ENCODE results near the gene DHX8. TPM values are rescaled to one million over a fixed set of nuclear protein-coding genes. Genes with fewer than 3 reads are reported as not detected.
A peak's percentile ranks its signal among the peaks of the same experiment; 100 is the strongest.

The DHX8 gene
- total and polyA plus RNA-seq, 2 donors from 2014 or later: 28.7 to 53.9 TPM

GRCh38 chr17:43463241-43463640 is 20.5 kb upstream of the DHX8 start:
- Histone ChIP-seq H3K4me3 (ENCODE audit: low read length in 3 of 3) (no peak overlapping the region), H3K9me3 (ENCODE audit: control insufficient read depth in 2 of 3, insufficient read depth in 1 of 3, low read length in 3 of 3) (no peaks in the 10 kb centered on the region), H3K9ac (ENCODE audit: low read length in 3 of 3) (no peak overlapping the region), H3K4me1 (ENCODE audit: control insufficient read depth in 2 of 3, insufficient read depth in 2 of 3, low read depth in 1 of 3, low read length in 3 of 3) (peaks cover 0 to 5% (median 0%) of the 10 kb centered on the region in 3 donors), H3K36me3 (ENCODE audit: control insufficient read depth in 2 of 3, insufficient read depth in 3 of 3, low read length in 3 of 3) (no peaks in the 10 kb centered on the region), H3K27me3 (ENCODE audit: control insufficient read depth, insufficient read depth, low read length) (no peaks in the 10 kb centered on the region), H3K27ac (ENCODE audit: low read depth in 2 of 2, low read length in 2 of 2) (no peak overlapping the region)
- intact Hi-C loops (cut with DNase I): no loop called here
- FAIRE-seq: no peak
- no peak for DNase-seq
- no peak for TF ChIP-seq CTCF (IDR thresholded peaks at IDR 0.05; ENCODE audit: borderline replicate concordance, extremely low read depth, insufficient read depth)

- Histone ChIP-seq H3K9me3 (ENCODE audit: control insufficient read depth in 2 of 3, insufficient read depth in 1 of 3, low read length in 3 of 3) (no peaks in the 10 kb centered on the region), H3K27ac (ENCODE audit: low read depth in 2 of 2, low read length in 2 of 2) (no peak overlapping the region), H3K27me3 (ENCODE audit: control insufficient read depth, insufficient read depth, low read length) (no peaks in the 10 kb centered on the region), H3K9ac (ENCODE audit: low read length in 3 of 3) (no peak overlapping the region), H3K4me3 (ENCODE audit: low read length in 3 of 3) (no peak overlapping the region), H3K36me3 (ENCODE audit: control insufficient read depth in 2 of 3, insufficient read depth in 3 of 3, low read length in 3 of 3) (no peaks in the 10 kb centered on the region), H3K4me1 (ENCODE audit: control insufficient read depth in 2 of 3, insufficient read depth in 2 of 3, low read depth in 1 of 3, low read length in 3 of 3) (peaks cover 0 to 10% (median 7%) of the 10 kb centered on the region in 3 donors)
- DNase-seq: no peak
- intact Hi-C loops (cut with DNase I): no loop called here
- no peak for FAIRE-seq
- no peak for TF ChIP-seq CTCF (IDR thresholded peaks at IDR 0.05; ENCODE audit: borderline replicate concordance, extremely low read depth, insufficient read depth)
Observed at GRCh38 chr17:43464046-43464445, 19.7 kb upstream of the DHX8 start.

GRCh38 chr17:43465049-43465448 is 18.7 kb upstream of the DHX8 start:
- DNase-seq: no peak
- intact Hi-C loops (cut with DNase I): no loop called here
- no peak overlapping the region for H3K4me3 ChIP-seq (ENCODE audit: low read length in 3 of 3)
- no peaks in the 10 kb centered on the region for H3K9me3 ChIP-seq (ENCODE audit: control insufficient read depth in 2 of 3, insufficient read depth in 1 of 3, low read length in 3 of 3)
- peaks cover 0 to 12% (median 9%) of the 10 kb centered on the region in 3 donors for H3K4me1 ChIP-seq (ENCODE audit: control insufficient read depth in 2 of 3, insufficient read depth in 2 of 3, low read depth in 1 of 3, low read length in 3 of 3)
- no peak for TF ChIP-seq CTCF (IDR thresholded peaks at IDR 0.05; ENCODE audit: borderline replicate concordance, extremely low read depth, insufficient read depth)
- H3K9ac ChIP-seq (ENCODE audit: low read length in 3 of 3): no peak overlapping the region
- no peak overlapping the region for H3K27ac ChIP-seq (ENCODE audit: low read depth in 2 of 2, low read length in 2 of 2)
- H3K36me3 ChIP-seq (ENCODE audit: control insufficient read depth in 2 of 3, insufficient read depth in 3 of 3, low read length in 3 of 3): no peaks in the 10 kb centered on the region
- no peak for FAIRE-seq
- H3K27me3 ChIP-seq (ENCODE audit: control insufficient read depth, insufficient read depth, low read length): no peaks in the 10 kb centered on the region

GRCh38 chr17:43467981-43468581 is 15.7 kb upstream of the DHX8 start:
- Histone ChIP-seq H3K9me3 (ENCODE audit: control insufficient read depth in 2 of 3, insufficient read depth in 1 of 3, low read length in 3 of 3) (no peaks in the 10 kb centered on the region), H3K27ac (ENCODE audit: low read depth in 2 of 2, low read length in 2 of 2) (peak overlapping the region in 1 of 2 donors; percentile 13), H3K4me3 (ENCODE audit: low read length in 3 of 3) (no peak overlapping the region), H3K4me1 (ENCODE audit: control insufficient read depth in 2 of 3, insufficient read depth in 2 of 3, low read depth in 1 of 3, low read length in 3 of 3) (peaks cover 0 to 12% (median 9%) of the 10 kb centered on the region in 3 donors), H3K27me3 (ENCODE audit: control insufficient read depth, insufficient read depth, low read length) (no peaks in the 10 kb centered on the region), H3K36me3 (ENCODE audit: control insufficient read depth in 2 of 3, insufficient read depth in 3 of 3, low read length in 3 of 3) (no peaks in the 10 kb centered on the region), H3K9ac (ENCODE audit: low read length in 3 of 3) (no peak overlapping the region)
- DNase-seq (peak in 4 of 5 donors; percentile 59 to 87 (median 79)), FAIRE-seq (no peak)
- intact Hi-C loops (cut with DNase I): no loop called here
- no peak for TF ChIP-seq CTCF (IDR thresholded peaks at IDR 0.05; ENCODE audit: borderline replicate concordance, extremely low read depth, insufficient read depth)

Measured in kidney (tissue), 14 donors.